GM23338 (cell line): ENCODE data around the gene RNF34. TPM values are rescaled to one million over a fixed set of nuclear protein-coding genes. Genes with fewer than 3 reads are reported as not detected.
A peak's percentile ranks its signal among the peaks of the same experiment; 100 is the strongest.

Experiments used
- ATAC-seq: fragments of 200-7000 bp; cut with Tn5 transposase; 3 replicates; pipeline ENCODE4 v1.9.1; 2020
- DNase-seq: peaks from one replicate; pipeline ENCODE4 v3.0.0-alpha.2; 2015; ENCODE audit warnings: low spot score
- H2AFZ ChIP-seq: fragments of 200-600 bp; sonication (generic); 2 replicates; pipeline ENCODE4 v1.8.0; 2016; ENCODE audit warnings: antibody characterized with exemption, mild to moderate bottlenecking, moderate library complexity
- H3F3A ChIP-seq: fragments of 200-600 bp; sonication (generic); replicated peaks from 2 replicates; pipeline ENCODE4 v1.8.0; 2017; ENCODE audit warnings: antibody characterized with exemption, mixed run types, low read depth
- H3K27ac ChIP-seq: fragments of 200-600 bp; sonication (generic); 2 replicates; pipeline ENCODE4 v1.6.1; 2016; ENCODE audit warnings: low read depth
- H3K27me3 ChIP-seq: fragments of 200-600 bp; sonication (generic); 2 replicates; pipeline ENCODE4 v1.8.0; 2016; ENCODE audit warnings: mild to moderate bottlenecking, mixed run types, moderate library complexity; ENCODE audit not compliant: insufficient read depth
- H3K36me3 ChIP-seq: fragments of 200-600 bp; sonication (generic); 2 replicates; pipeline ENCODE4 v1.8.0; 2016; ENCODE audit warnings: mild to moderate bottlenecking; ENCODE audit not compliant: insufficient read depth
- H3K4me1 ChIP-seq: fragments of 200-600 bp; sonication (generic); 2 replicates; pipeline ENCODE4 v1.8.0; 2016; ENCODE audit warnings: mild to moderate bottlenecking, moderate library complexity; ENCODE audit not compliant: insufficient read depth
- H3K4me2 ChIP-seq: fragments of 200-600 bp; sonication (generic); 2 replicates; pipeline ENCODE4 v1.7.1; 2017; ENCODE audit warnings: mixed run types
- H3K4me3 ChIP-seq: fragments of 200-600 bp; sonication (generic); 2 replicates; pipeline ENCODE4 v1.6.1; 2016; ENCODE audit warnings: mixed run types
- H3K79me2 ChIP-seq: fragments of 200-600 bp; sonication (generic); replicated peaks from 2 replicates; pipeline ENCODE4 v1.8.0; 2017; ENCODE audit warnings: mild to moderate bottlenecking; ENCODE audit not compliant: insufficient read depth
- H3K9me2 ChIP-seq: fragments of 200-600 bp; sonication (generic); 2 replicates; pipeline ENCODE4 v1.8.0; 2017; ENCODE audit not compliant: insufficient read depth
- H4K20me1 ChIP-seq: fragments of 200-600 bp; sonication (generic); replicated peaks from 2 replicates; pipeline ENCODE4 v1.8.0; 2017; ENCODE audit warnings: mild to moderate bottlenecking; ENCODE audit not compliant: insufficient read depth
- H3K27ac Mint-ChIP-seq: 2 replicates; pipeline ENCODE4 v1.8.0; 2020; ENCODE audit warnings: inconsistent platforms, mild to moderate bottlenecking, moderate library complexity, mixed read lengths
- H3K27me3 Mint-ChIP-seq: 3 replicates; pipeline ENCODE4 v1.8.0; 2022; ENCODE audit warnings: low read depth, mild to moderate bottlenecking, moderate library complexity, mixed read lengths, inconsistent platforms; ENCODE audit not compliant: insufficient read depth, poor library complexity
- H3K36me3 Mint-ChIP-seq: 3 replicates; pipeline ENCODE4 v1.8.0; 2021; ENCODE audit warnings: low read depth, mild to moderate bottlenecking, inconsistent platforms, moderate library complexity, mixed read lengths
- H3K4me1 Mint-ChIP-seq: 3 replicates; pipeline ENCODE4 v1.8.0; 2020; ENCODE audit warnings: mild to moderate bottlenecking, inconsistent platforms, mixed read lengths
- H3K4me3 Mint-ChIP-seq: 3 replicates; pipeline ENCODE4 v1.8.0; 2021; ENCODE audit warnings: moderate library complexity, mild to moderate bottlenecking, inconsistent platforms, mixed read lengths
- H3K9me3 Mint-ChIP-seq: 3 replicates; pipeline ENCODE4 v1.8.0; 2020; ENCODE audit warnings: moderate library complexity, mild to moderate bottlenecking, inconsistent platforms, mixed read lengths
- CREB1 ChIP-seq: fragments of 250-450 bp; sonication (Bioruptor Pico); IDR thresholded peaks from 2 replicates; pipeline ENCODE4 v1.5.0; 2020; ENCODE audit warnings: low read depth, mild to moderate bottlenecking, moderate library complexity
- EZH2 ChIP-seq: fragments of 200-600 bp; sonication (generic); IDR thresholded peaks from one replicate; pipeline ENCODE4 v1.8.0; 2017; ENCODE audit warnings: antibody characterized with exemption, mild to moderate bottlenecking, low read depth; ENCODE audit not compliant: unreplicated experiment
- EZH2phosphoT487 ChIP-seq: fragments of 200-600 bp; sonication (generic); IDR thresholded peaks from one replicate; pipeline ENCODE4 v1.8.1; 2018; ENCODE audit warnings: antibody characterized with exemption; ENCODE audit not compliant: unreplicated experiment
- JUNB ChIP-seq: IDR thresholded peaks from one replicate; pipeline ENCODE4 v1.6.1; 2016; ENCODE audit warnings: antibody characterized with exemption; ENCODE audit not compliant: unreplicated experiment
- NANOG ChIP-seq: IDR thresholded peaks from 2 replicates; pipeline ENCODE4 v1.6.1; 2016; ENCODE audit warnings: antibody characterized with exemption, borderline replicate concordance
- POLR2AphosphoS5 ChIP-seq: IDR thresholded peaks from 2 replicates; pipeline ENCODE4 v1.6.1; 2016; ENCODE audit warnings: antibody characterized with exemption, low read depth
- REST ChIP-seq: IDR thresholded peaks from one replicate; pipeline ENCODE4 v1.6.1; 2018; ENCODE audit warnings: antibody characterized with exemption; ENCODE audit not compliant: unreplicated experiment
- STAT1 ChIP-seq: IDR thresholded peaks from one replicate; pipeline ENCODE4 v1.6.1; 2016; ENCODE audit warnings: antibody characterized with exemption; ENCODE audit not compliant: unreplicated experiment
- ZNF114 ChIP-seq: fragments of 250-450 bp; sonication (Bioruptor Pico); IDR thresholded peaks from 2 replicates; pipeline ENCODE4 v1.5.0; 2020; ENCODE audit warnings: mild to moderate bottlenecking, moderate library complexity
- ZNF331 ChIP-seq: fragments of 250-450 bp; sonication (Bioruptor Pico); IDR thresholded peaks from 2 replicates; pipeline ENCODE4 v1.5.0; 2020; ENCODE audit warnings: low read depth, mild to moderate bottlenecking, moderate library complexity
- polyA plus RNA-seq: library from polyadenylated mRNA; unstranded; fragments of >200 nt; fragmentation: Nextera tagmentation; extraction: Ambion mirVana; gene quantifications from 2 replicates; pipeline ENCODE4 v1.2.1, GENCODE V29; 2016
- total RNA-seq: library from RNA; depleted of rRNA; stranded (reverse); fragments of >200 nt; shearing (Covaris generic); gene quantifications from 2 replicates; pipeline ENCODE4 v1.2.3, GENCODE V29; 2014
- TF ChIP-seq, protein P1 (sequence below), 2 experiments: fragments of 200-600 bp in 1 of 2; sonication (generic) in 1 of 2; conservative IDR thresholded peaks; 2 replicates each; pipeline versions ENCODE4 v1.5.1 to v1.6.1; 2016 to 2017; ENCODE audit warnings: antibody characterized with exemption in 2 of 2, low read depth in 2 of 2, mild to moderate bottlenecking in 2 of 2, moderate library complexity in 1 of 2

Gene RNF34
- total and polyA plus RNA-seq, 2 experiments from 2014 or later: 47.2 to 63.3 TPM

DNA sequence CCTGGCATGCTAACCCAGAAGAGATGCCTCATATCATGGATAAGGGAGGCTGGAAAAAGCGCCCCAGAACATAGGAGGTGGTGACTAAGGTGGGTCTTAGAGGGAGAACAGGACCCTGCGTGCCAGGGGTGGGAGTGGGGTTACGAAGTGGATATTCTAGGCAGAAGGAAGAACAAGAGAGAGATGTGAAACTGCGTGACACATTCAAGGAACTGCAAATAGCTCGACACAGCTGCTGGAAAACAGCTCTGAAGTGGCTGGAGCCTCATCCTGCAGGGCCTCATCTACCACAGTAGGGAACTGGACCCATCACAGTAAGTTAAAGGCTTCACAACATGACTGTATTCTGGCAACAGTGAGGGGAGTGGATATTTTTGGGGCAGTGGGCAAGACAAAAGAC lies 61.1 kb downstream of the RNF34 start:
- ATAC-seq (no peak), DNase-seq (no peak)
- 0 out of 2 replicates have a peak, but pooled peaks cover 6% of the 10 kb centered on the region for H3K36me3 ChIP-seq
- Mint-ChIP-seq H3K4me1 (peaks cover 22% of the 10 kb centered on the region), H3K9me3 (no peaks in the 10 kb centered on the region; the same call in 2 of the 3 replicates), H3K27ac (no peak overlapping the region), H3K36me3 (peaks cover 21% of the 10 kb centered on the region), H3K4me3 (no peak overlapping the region), H3K27me3 (peaks cover 12% of the 10 kb centered on the region)
- peaks cover 65% of the 10 kb centered on the region for H4K20me1 ChIP-seq
- H3K4me1 ChIP-seq: peaks cover 5% of the 10 kb centered on the region; the same call in 1 of the 2 replicates
- H3K27me3 ChIP-seq: no peaks in the 10 kb centered on the region
- H3K4me3 ChIP-seq: no peak overlapping the region
- no peak overlapping the region for H2AFZ ChIP-seq
- H3F3A ChIP-seq: 0 out of 2 replicates have a peak, but pooled peaks cover 9% of the 10 kb centered on the region
- H3K27ac ChIP-seq: no peak overlapping the region
- no peak overlapping the region for H3K4me2 ChIP-seq
- no peaks in the 10 kb centered on the region for H3K9me2 ChIP-seq
- no peak for TF ChIP-seq CREB1
- peaks cover 100% of the 10 kb centered on the region for H3K79me2 ChIP-seq

DNA sequence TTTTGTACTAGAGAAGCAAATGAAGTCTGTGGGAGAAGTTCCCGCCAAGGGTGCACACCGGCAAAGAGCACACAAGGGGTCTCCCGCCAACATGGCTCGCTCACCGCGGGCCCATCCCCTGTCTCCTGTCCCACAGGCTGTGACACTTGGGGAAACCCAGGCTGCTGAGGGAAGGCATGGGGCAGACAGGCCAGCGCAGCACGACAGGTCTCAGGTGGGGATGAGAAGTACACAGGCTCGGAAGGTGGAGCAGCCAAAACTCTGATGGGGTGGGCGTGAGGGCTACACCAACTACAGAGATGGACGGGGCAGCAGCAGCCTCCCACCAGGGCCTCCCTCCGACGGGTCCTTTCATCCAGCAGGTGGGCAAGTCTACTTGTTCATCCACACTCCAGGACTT lies 64.4 kb downstream of the RNF34 start:
- H3K9me3 Mint-ChIP-seq: no peaks in the 10 kb centered on the region; the same call in 2 of the 3 replicates
- H3K9me2 ChIP-seq: no peaks in the 10 kb centered on the region
- TF ChIP-seq JUNB (no peak), EZH2phosphoT487 (no peak), CREB1 (no peak), ZNF331 (CRISPR knock-in tag) (no peak), STAT1 (no peak)
- peaks cover 40% of the 10 kb centered on the region for H4K20me1 ChIP-seq
- peaks cover 9% of the 10 kb centered on the region for H3K27me3 Mint-ChIP-seq
- no peak overlapping the region for H3K4me2 ChIP-seq
- ATAC-seq (no peak), DNase-seq (no peak)
- no peak overlapping the region for H3K27ac ChIP-seq
- H3K27me3 ChIP-seq: no peaks in the 10 kb centered on the region
- H3K4me3 ChIP-seq: no peak overlapping the region
- H2AFZ ChIP-seq: no peak overlapping the region
- peaks cover 12% of the 10 kb centered on the region; the same call in 1 of the 2 replicates for H3K4me1 ChIP-seq
- H3K36me3 Mint-ChIP-seq: peaks cover 17% of the 10 kb centered on the region
- 0 out of 2 replicates have a peak, but pooled peaks cover 3% of the 10 kb centered on the region for H3K36me3 ChIP-seq
- no peak overlapping the region for H3K4me3 Mint-ChIP-seq
- peaks cover 71% of the 10 kb centered on the region for H3K79me2 ChIP-seq
- peaks cover 20% of the 10 kb centered on the region; the same call in 1 of the 2 replicates for H3F3A ChIP-seq
- peaks cover 20% of the 10 kb centered on the region for H3K4me1 Mint-ChIP-seq
- H3K27ac Mint-ChIP-seq: no peak overlapping the region

GRCh38 chr12:121465921-121466793 lies 66.2 kb downstream of the RNF34 start:
- Mint-ChIP-seq H3K4me3 (peak overlapping the region; percentile 88), H3K9me3 (no peaks in the 10 kb centered on the region; the same call in 1 of the 3 replicates), H3K4me1 (peaks cover 31% of the 10 kb centered on the region), H3K36me3 (peaks cover 7% of the 10 kb centered on the region), H3K27ac (no peak overlapping the region; the same call in 1 of the 2 replicates), H3K27me3 (peaks cover 11% of the 10 kb centered on the region)
- Histone ChIP-seq H3K9me2 (no peaks in the 10 kb centered on the region), H3F3A (peaks cover 25% of the 10 kb centered on the region; the same call in 1 of the 2 replicates), H3K4me3 (peak overlapping the region; percentile 60), H3K27ac (no peak overlapping the region), H3K27me3 (no peaks in the 10 kb centered on the region), H3K36me3 (no peaks in the 10 kb centered on the region), H4K20me1 (peaks cover 44% of the 10 kb centered on the region), H3K4me1 (peaks cover 12% of the 10 kb centered on the region; the same call in 1 of the 2 replicates), H3K79me2 (peaks cover 53% of the 10 kb centered on the region), H3K4me2 (peak overlapping the region; percentile 85), H2AFZ (no peak overlapping the region)
- DNase-seq: peak; percentile 51
- no peak for ATAC-seq
- TF ChIP-seq EZH2: no peak
- no peak for TF ChIP-seq ZNF114
- no peak for TF ChIP-seq NANOG
- TF ChIP-seq ZNF331 (CRISPR knock-in tag): no peak
- no peak for TF ChIP-seq STAT1
- TF ChIP-seq, protein P1, sequence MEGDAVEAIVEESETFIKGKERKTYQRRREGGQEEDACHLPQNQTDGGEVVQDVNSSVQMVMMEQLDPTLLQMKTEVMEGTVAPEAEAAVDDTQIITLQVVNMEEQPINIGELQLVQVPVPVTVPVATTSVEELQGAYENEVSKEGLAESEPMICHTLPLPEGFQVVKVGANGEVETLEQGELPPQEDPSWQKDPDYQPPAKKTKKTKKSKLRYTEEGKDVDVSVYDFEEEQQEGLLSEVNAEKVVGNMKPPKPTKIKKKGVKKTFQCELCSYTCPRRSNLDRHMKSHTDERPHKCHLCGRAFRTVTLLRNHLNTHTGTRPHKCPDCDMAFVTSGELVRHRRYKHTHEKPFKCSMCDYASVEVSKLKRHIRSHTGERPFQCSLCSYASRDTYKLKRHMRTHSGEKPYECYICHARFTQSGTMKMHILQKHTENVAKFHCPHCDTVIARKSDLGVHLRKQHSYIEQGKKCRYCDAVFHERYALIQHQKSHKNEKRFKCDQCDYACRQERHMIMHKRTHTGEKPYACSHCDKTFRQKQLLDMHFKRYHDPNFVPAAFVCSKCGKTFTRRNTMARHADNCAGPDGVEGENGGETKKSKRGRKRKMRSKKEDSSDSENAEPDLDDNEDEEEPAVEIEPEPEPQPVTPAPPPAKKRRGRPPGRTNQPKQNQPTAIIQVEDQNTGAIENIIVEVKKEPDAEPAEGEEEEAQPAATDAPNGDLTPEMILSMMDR (conservative IDR thresholded peaks at IDR 0.05; ENCODE audit: low read depth in 2 of 2): no peak
- no peak for TF ChIP-seq POLR2AphosphoS5
- no peak for TF ChIP-seq EZH2phosphoT487
- TF ChIP-seq REST: no peak
- TF ChIP-seq JUNB: no peak
